GM23248 (cell line): Measurements from ENCODE around the gene DLAT.
"Not testable (repeated sequence)": the region's sequence is repeated elsewhere in the genome, so short reads cannot be mapped to it uniquely, and the experiment has no call there.

ENCODE experiments used
- EZH2 ChIP-seq: fragments of 200-600 bp; sonication (generic); IDR thresholded peaks from 2 replicates; pipeline ENCODE4 v1.6.1; 2018; ENCODE audit warnings: antibody characterized with exemption, mild to moderate bottlenecking; ENCODE audit not compliant: insufficient read depth, poor library complexity, severe bottlenecking
- EZH2phosphoT487 ChIP-seq: fragments of 200-600 bp; sonication (generic); IDR thresholded peaks from 2 replicates; pipeline ENCODE4 v1.6.1; 2018; ENCODE audit warnings: antibody characterized with exemption, moderate library complexity, mild to moderate bottlenecking, low read depth; ENCODE audit not compliant: insufficient read depth

DNA sequence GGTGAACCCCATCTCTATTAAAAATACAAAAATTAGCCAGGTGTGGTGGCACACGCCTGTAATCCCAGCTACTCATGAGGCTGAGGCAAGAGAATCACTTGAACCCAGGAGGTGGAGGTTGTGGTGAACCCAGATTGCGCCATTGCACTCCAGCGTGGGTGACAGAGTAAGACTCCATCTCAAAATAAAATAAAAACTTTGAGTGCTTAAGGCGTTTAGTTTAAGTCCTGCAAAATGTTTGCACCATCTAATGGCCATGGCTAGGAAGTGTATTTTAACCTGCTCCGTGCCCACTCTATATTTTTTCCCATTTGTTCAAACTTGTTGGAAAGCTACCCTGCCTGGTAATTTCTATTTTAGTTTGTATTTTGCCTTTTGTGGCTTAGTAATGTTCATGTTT lies 28.5 kb upstream of the DLAT start:
- not testable (repeated sequence) for TF ChIP-seq EZH2phosphoT487, EZH2
